ENCODE results near the gene SMARCA1. TPM values are rescaled to one million over a fixed set of nuclear protein-coding genes. Genes with fewer than 3 reads are reported as not detected.

SMARCA1 gene
- total and polyA plus RNA-seq, 2 of the 13 experiments (the other 11 are each of a cell fraction or from before 2014, with no cell fraction given), result 97.7 to 145 TPM

DNA sequence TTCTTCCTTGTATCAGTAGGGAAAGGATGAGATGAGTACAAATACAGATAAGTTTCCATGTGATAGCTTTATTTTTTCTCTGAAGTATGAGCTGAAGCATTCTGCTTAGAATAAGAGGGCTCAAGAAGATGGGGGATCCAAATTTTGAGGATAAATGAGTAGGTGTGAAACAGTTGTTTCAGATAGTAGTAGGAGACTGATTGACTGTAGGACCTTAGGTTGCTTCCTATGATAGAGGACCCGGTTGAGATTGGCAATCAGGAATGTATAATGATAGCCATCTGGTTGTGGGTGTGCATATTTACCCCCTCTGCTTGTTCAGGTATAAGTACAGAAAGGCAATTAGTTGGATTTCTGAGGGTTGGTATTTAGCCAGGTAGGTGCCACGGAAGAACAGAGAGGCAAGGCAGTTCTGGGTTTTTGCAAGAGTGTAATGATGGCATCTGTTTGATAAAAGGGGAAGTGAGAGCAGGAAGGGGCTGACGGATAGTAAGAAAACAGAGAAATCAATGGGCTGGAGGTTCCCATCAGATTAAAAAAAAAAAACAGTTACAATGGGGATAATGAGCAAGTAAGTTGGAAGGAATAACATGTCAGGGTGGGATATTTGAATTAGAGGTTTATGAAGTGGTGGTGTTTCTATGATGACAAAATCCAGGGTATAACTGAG is 30.5 kb upstream of the SMARCA1 start (continued):
- TF ChIP-seq, protein P1, sequence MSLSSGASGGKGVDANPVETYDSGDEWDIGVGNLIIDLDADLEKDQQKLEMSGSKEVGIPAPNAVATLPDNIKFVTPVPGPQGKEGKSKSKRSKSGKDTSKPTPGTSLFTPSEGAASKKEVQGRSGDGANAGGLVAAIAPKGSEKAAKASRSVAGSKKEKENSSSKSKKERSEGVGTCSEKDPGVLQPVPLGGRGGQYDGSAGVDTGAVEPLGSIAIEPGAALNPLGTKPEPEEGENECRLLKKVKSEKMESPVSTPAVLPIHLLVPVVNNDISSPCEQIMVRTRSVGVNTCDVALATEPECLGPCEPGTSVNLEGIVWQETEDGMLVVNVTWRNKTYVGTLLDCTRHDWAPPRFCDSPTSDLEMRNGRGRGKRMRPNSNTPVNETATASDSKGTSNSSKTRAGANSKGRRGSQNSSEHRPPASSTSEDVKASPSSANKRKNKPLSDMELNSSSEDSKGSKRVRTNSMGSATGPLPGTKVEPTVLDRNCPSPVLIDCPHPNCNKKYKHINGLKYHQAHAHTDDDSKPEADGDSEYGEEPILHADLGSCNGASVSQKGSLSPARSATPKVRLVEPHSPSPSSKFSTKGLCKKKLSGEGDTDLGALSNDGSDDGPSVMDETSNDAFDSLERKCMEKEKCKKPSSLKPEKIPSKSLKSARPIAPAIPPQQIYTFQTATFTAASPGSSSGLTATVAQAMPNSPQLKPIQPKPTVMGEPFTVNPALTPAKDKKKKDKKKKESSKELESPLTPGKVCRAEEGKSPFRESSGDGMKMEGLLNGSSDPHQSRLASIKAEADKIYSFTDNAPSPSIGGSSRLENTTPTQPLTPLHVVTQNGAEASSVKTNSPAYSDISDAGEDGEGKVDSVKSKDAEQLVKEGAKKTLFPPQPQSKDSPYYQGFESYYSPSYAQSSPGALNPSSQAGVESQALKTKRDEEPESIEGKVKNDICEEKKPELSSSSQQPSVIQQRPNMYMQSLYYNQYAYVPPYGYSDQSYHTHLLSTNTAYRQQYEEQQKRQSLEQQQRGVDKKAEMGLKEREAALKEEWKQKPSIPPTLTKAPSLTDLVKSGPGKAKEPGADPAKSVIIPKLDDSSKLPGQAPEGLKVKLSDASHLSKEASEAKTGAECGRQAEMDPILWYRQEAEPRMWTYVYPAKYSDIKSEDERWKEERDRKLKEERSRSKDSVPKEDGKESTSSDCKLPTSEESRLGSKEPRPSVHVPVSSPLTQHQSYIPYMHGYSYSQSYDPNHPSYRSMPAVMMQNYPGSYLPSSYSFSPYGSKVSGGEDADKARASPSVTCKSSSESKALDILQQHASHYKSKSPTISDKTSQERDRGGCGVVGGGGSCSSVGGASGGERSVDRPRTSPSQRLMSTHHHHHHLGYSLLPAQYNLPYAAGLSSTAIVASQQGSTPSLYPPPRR (CRISPR knock-in tag; IDR thresholded peaks at IDR 0.05; ENCODE audit: borderline replicate concordance), result no peak
- TF ChIP-seq, protein P2, sequence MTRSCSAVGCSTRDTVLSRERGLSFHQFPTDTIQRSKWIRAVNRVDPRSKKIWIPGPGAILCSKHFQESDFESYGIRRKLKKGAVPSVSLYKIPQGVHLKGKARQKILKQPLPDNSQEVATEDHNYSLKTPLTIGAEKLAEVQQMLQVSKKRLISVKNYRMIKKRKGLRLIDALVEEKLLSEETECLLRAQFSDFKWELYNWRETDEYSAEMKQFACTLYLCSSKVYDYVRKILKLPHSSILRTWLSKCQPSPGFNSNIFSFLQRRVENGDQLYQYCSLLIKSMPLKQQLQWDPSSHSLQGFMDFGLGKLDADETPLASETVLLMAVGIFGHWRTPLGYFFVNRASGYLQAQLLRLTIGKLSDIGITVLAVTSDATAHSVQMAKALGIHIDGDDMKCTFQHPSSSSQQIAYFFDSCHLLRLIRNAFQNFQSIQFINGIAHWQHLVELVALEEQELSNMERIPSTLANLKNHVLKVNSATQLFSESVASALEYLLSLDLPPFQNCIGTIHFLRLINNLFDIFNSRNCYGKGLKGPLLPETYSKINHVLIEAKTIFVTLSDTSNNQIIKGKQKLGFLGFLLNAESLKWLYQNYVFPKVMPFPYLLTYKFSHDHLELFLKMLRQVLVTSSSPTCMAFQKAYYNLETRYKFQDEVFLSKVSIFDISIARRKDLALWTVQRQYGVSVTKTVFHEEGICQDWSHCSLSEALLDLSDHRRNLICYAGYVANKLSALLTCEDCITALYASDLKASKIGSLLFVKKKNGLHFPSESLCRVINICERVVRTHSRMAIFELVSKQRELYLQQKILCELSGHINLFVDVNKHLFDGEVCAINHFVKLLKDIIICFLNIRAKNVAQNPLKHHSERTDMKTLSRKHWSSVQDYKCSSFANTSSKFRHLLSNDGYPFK (CRISPR knock-in tag; IDR thresholded peaks at IDR 0.05; ENCODE audit: borderline replicate concordance), result no peak
- TF ChIP-seq, protein P3, sequence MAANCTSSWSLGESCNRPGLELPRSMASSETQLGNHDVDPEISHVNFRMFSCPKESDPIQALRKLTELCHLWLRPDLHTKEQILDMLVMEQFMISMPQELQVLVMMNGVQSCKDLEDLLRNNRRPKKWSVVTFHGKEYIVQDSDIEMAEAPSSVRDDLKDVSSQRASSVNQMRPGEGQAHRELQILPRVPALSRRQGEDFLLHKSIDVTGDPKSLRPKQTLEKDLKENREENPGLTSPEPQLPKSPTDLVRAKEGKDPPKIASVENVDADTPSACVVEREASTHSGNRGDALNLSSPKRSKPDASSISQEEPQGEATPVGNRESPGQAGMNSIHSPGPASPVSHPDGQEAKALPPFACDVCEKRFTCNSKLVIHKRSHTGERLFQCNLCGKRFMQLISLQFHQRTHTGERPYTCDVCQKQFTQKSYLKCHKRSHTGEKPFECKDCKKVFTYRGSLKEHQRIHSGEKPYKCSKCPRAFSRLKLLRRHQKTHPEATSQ (CRISPR knock-in tag; IDR thresholded peaks at IDR 0.05; ENCODE audit: borderline replicate concordance), result no peak
- TF ChIP-seq WIZ (CRISPR knock-in tag; IDR thresholded peaks at IDR 0.05) (no peak), ZNF720 (CRISPR knock-in tag; IDR thresholded peaks at IDR 0.05) (no peak), ZNF326 (CRISPR knock-in tag; IDR thresholded peaks at IDR 0.05; ENCODE audit: borderline replicate concordance) (no peak), EED (CRISPR knock-in tag; IDR thresholded peaks at IDR 0.05) (no peak)
- TF ChIP-seq, protein P4, sequence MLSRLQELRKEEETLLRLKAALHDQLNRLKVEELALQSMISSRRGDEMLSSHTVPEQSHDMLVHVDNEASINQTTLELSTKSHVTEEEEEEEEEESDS (CRISPR knock-in tag; IDR thresholded peaks at IDR 0.05; ENCODE audit: borderline replicate concordance), result no peak
- TF ChIP-seq, protein P5, sequence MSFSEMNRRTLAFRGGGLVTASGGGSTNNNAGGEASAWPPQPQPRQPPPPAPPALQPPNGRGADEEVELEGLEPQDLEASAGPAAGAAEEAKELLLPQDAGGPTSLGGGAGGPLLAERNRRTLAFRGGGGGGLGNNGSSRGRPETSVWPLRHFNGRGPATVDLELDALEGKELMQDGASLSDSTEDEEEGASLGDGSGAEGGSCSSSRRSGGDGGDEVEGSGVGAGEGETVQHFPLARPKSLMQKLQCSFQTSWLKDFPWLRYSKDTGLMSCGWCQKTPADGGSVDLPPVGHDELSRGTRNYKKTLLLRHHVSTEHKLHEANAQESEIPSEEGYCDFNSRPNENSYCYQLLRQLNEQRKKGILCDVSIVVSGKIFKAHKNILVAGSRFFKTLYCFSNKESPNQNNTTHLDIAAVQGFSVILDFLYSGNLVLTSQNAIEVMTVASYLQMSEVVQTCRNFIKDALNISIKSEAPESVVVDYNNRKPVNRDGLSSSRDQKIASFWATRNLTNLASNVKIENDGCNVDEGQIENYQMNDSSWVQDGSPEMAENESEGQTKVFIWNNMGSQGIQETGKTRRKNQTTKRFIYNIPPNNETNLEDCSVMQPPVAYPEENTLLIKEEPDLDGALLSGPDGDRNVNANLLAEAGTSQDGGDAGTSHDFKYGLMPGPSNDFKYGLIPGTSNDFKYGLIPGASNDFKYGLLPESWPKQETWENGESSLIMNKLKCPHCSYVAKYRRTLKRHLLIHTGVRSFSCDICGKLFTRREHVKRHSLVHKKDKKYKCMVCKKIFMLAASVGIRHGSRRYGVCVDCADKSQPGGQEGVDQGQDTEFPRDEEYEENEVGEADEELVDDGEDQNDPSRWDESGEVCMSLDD (CRISPR knock-in tag; IDR thresholded peaks at IDR 0.05; ENCODE audit: borderline replicate concordance), result no peak
